ENCODE results near the gene DUSP3. TPM values are rescaled to one million over a fixed set of nuclear protein-coding genes. Genes with fewer than 3 reads are reported as not detected.
A peak's percentile ranks its signal among the peaks of the same experiment; 100 is the strongest.

DUSP3 gene
- polyA plus RNA-seq (ENCODE audit: insufficient read length in 12 of 12): 100 to 1,000 TPM in 1 of 12 donors, 10 to 100 TPM in 11; 42.4 to 168 (median 71.3) TPM
- long read RNA-seq, donor 1, full-length matches to known transcripts: 31 of 38 reads
- long read RNA-seq, donor 1, partial matches to known transcripts: 7 of 38 reads
- long read RNA-seq, donor 1, other reads (novel, unspliced or antisense): 0 of 38 reads
- long read RNA-seq, donor 2, full-length matches to known transcripts: 37 of 37 reads
- long read RNA-seq, donor 2, partial matches to known transcripts: 0 of 37 reads
- long read RNA-seq, donor 2, other reads (novel, unspliced or antisense): 0 of 37 reads
- long read RNA-seq, donor 3, full-length matches to known transcripts: 14 of 14 reads
- long read RNA-seq, donor 3, partial matches to known transcripts: 0 of 14 reads
- long read RNA-seq, donor 3, other reads (novel, unspliced or antisense): 0 of 14 reads
- long read RNA-seq, donor 4, full-length matches to known transcripts: 18 of 18 reads
- long read RNA-seq, donor 4, partial matches to known transcripts: 0 of 18 reads
- long read RNA-seq, donor 4, other reads (novel, unspliced or antisense): 0 of 18 reads
- long read RNA-seq, donor 5, full-length matches to known transcripts: 45 of 51 reads
- long read RNA-seq, donor 5, partial matches to known transcripts: 6 of 51 reads
- long read RNA-seq, donor 5, other reads (novel, unspliced or antisense): 0 of 51 reads
- long read RNA-seq, donor 6, full-length matches to known transcripts: 17 of 17 reads
- long read RNA-seq, donor 6, partial matches to known transcripts: 0 of 17 reads
- long read RNA-seq, donor 6, other reads (novel, unspliced or antisense): 0 of 17 reads
- long read RNA-seq, donor 7, full-length matches to known transcripts: 21 of 21 reads
- long read RNA-seq, donor 7, partial matches to known transcripts: 0 of 21 reads
- long read RNA-seq, donor 7, other reads (novel, unspliced or antisense): 0 of 21 reads
- long read RNA-seq, donor 8, full-length matches to known transcripts: 48 of 54 reads
- long read RNA-seq, donor 8, partial matches to known transcripts: 6 of 54 reads
- long read RNA-seq, donor 8, other reads (novel, unspliced or antisense): 0 of 54 reads
- long read RNA-seq, donor 9, full-length matches to known transcripts: 13 of 13 reads
- long read RNA-seq, donor 9, partial matches to known transcripts: 0 of 13 reads
- long read RNA-seq, donor 9, other reads (novel, unspliced or antisense): 0 of 13 reads
- long read RNA-seq, donor 10, full-length matches to known transcripts: 25 of 25 reads
- long read RNA-seq, donor 10, partial matches to known transcripts: 0 of 25 reads
- long read RNA-seq, donor 10, other reads (novel, unspliced or antisense): 0 of 25 reads
- long read RNA-seq, donor 11, full-length matches to known transcripts: 32 of 32 reads
- long read RNA-seq, donor 11, partial matches to known transcripts: 0 of 32 reads
- long read RNA-seq, donor 11, other reads (novel, unspliced or antisense): 0 of 32 reads

GRCh38 chr17:43778337-43779144, at the start of gene DUSP3:
Gene DUSP3 (minus strand): TSS chr17:43778977. CDS start chr17:43778924, 53 bp downstream.
- peak; percentile 90 for DNase-seq

GRCh38 chr17:43827596-43827995, 48.8 kb upstream of the DUSP3 start:
- DNase-seq: no peak

- DNase-seq: no peak
Measured at GRCh38 chr17:43826206-43826605, 47.4 kb upstream of the DUSP3 start.

- no peak for DNase-seq
Measured at GRCh38 chr17:43825567-43825966, 46.8 kb upstream of the DUSP3 start.

GRCh38 chr17:43823350-43824084, 44.7 kb upstream of the DUSP3 start:
- DNase-seq: no peak

GRCh38 chr17:43822570-43823190, 43.9 kb upstream of the DUSP3 start:
- DNase-seq: no peak

- no peak for DNase-seq
Measured at GRCh38 chr17:43820759-43821158, 42.0 kb upstream of the DUSP3 start.

GRCh38 chr17:43818966-43819365, 40.2 kb upstream of the DUSP3 start:
- DNase-seq: no peak

- no peak for DNase-seq
Measured at GRCh38 chr17:43817826-43818225, 39.0 kb upstream of the DUSP3 start.

- DNase-seq: no peak
Measured at GRCh38 chr17:43816336-43817320, 37.9 kb upstream of the DUSP3 start.

GRCh38 chr17:43814714-43815113, 35.9 kb upstream of the DUSP3 start:
- DNase-seq: no peak

GRCh38 chr17:43814026-43814425, 35.2 kb upstream of the DUSP3 start:
- no peak for DNase-seq

- no peak for DNase-seq
Measured at GRCh38 chr17:43813386-43813785, 34.6 kb upstream of the DUSP3 start.

- no peak for DNase-seq
Measured at GRCh38 chr17:43812396-43813265, 33.9 kb upstream of the DUSP3 start.

- no peak for DNase-seq
Measured at GRCh38 chr17:43810823-43811222, 32.0 kb upstream of the DUSP3 start.

- DNase-seq: no peak
Measured at GRCh38 chr17:43810226-43810715, 31.5 kb upstream of the DUSP3 start.

GRCh38 chr17:43809121-43809520, 30.3 kb upstream of the DUSP3 start:
- no peak for DNase-seq

All from muscle of arm (tissue), 14 donors.